Ammon's horn (tissue), 1 donor: ENCODE results near the gene PRR23A.

Experiments
- DNase-seq: peaks from one replicate; pipeline ENCODE4 v3.0.0-alpha.2; 2016; ENCODE audit warnings: low spot score

Gene PRR23A

GRCh38 chr3:138972941-138973340, 33.1 kb downstream of the PRR23A start:
- DNase-seq: no peak

GRCh38 chr3:138971766-138972320, 34.2 kb downstream of the PRR23A start:
- DNase-seq: no peak

DNA sequence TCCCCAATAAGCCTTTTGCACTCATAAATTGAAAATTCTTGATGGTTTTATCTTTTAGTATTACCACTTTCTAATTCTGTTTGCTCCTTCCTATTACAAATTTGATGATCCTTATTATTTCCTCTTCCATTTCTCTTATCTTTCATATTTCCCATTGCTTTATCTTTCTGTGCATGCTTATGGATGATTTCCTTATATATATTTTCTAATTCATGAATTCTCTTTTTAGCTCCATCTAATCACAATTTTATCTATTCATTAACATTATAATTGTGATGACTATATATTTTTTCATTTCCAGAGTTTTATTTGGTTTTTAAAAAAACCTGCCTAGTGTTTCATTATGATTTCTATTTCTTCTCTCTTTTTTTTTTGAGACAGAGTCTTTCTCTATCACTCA, 41.1 kb downstream of the PRR23A start:
- DNase-seq: no peak

GRCh38 chr3:138964264-138964663, 41.8 kb downstream of the PRR23A start:
- DNase-seq: no peak

GRCh38 chr3:138962854-138963560, 43.1 kb downstream of the PRR23A start:
- DNase-seq: no peak

DNA sequence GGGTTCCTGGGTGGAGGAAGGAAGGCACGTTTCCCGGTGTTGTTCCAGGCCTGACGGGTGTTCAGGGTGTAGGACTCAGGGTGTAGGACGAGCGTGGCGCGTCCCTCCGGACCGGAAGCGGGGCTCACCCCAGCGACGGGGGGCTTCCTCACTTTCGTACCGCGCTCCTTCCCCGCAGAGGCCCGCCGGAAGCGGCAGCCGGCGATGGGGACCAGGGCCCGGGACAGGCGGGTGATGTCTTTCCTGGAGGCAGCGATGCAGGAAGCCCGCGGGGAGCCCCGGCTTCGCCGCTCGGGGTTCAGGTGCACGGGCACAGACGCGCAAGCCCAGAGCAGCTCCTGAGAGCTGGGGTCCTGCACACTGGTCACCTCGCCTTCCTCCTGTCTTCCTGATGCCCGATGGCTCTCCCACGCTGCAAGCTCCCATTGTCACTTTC, 45.6 kb downstream of the PRR23A start:
- DNase-seq: no peak
